ENCODE measurements around the gene FASTK.

Gene FASTK

DNA sequence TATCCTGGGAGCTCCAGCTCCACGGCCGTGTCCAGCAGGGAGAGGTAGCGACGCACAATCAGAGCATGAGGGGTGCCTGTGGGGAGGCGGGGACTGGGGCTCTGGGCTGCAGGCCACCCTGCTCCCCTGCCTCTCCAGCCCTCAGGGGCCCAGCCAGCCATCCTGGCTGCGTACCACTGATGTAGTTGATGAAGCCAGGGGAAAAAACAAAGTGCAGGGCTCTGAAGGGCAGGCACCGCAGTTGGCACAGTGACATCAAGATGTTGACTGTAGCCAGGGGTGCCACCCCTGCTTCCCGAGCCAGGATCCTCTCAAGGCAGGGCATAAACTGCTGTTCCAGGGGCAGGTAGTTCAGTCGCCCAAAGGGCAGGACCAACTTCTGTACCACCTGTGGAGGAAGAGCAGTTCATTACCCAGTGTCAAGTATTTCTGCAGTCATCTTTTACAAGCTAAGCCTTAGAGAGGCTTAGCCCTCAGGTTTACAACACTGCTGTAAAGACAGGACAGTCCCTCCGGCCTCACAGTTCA lies 2.8 kb downstream of the FASTK start:
- no peak for DNase-seq (ENCODE audit: low read depth)
- no peak for TF ChIP-seq CTCF (IDR thresholded peaks at IDR 0.05; ENCODE audit: control insufficient read depth, insufficient read depth, low read depth, low read length, missing control alignments)
- no peak overlapping the region for H3K4me3 ChIP-seq (ENCODE audit: control insufficient read depth, low read depth, low read length)

DNA sequence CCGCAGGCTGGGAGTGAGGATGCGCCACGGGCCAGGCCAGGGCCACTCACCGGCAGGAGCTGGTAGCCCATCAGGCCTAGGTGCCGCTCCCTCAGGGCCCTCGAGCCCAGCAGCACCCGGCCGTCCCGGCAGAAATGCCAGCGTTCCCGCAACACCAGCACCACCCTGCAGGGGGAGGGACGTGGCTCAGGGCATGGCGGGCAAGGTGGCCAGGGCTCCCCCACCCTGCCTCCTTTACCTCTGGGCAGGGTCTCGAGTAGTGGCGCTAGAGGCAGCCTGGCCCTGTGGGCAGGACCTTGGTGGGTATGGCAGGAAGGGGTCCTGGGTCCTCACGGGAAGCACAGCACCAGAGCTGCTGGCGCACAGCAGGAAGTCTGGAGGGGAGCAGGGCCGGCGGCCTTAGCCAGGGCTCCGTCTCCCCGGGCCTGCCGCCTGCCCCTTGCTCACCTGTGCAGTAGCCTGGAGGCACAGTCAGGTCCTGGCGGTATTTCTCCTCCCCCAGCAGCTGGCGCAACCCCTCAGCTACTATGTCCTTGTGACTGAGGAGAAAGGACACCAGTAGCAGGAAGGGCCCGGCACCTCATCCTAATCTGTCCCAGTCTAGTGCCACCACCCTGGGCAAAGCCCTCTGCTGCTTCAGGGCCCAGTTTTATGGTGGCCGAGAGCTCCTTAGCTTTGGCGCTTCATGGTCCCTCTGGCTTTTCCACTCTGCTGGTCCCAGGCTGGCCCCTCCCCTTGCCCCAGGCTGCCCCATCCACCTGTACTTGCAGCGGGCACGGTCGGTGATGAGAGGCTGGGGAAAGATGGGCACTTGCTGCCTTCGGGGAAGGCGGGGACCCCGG lies 3.5 kb downstream of the FASTK start:
- peak; percentile 56 for TF ChIP-seq CTCF (IDR thresholded peaks at IDR 0.05; ENCODE audit: control insufficient read depth, insufficient read depth, low read depth, low read length, missing control alignments)
- DNase-seq (ENCODE audit: low read depth) = no peak
- no peak overlapping the region for H3K4me3 ChIP-seq (ENCODE audit: control insufficient read depth, low read depth, low read length)

- TF ChIP-seq CTCF (IDR thresholded peaks at IDR 0.05; ENCODE audit: control insufficient read depth, insufficient read depth, low read depth, low read length, missing control alignments) = no peak
- DNase-seq (ENCODE audit: low read depth) = no peak
- H3K4me3 ChIP-seq (ENCODE audit: control insufficient read depth, low read depth, low read length) = no peak overlapping the region
Measured at GRCh38 chr7:151075978-151076426, 4.6 kb downstream of the FASTK start.

DNA sequence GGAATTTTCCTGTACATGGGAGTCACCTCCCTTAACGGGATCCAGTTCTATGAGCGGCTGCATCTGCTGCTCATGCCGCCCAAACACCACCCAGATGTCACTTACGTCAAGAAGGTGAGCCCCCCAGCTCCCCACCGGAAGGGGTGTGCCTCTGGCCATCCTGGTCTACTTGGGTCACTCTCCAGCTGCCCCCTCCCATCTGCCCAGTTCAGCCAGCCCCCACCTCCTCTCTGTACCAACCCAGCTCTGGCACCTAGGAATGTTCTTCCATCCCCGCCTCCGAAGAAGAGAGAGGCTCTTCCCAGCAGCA lies 5.0 kb downstream of the FASTK start:
- TF ChIP-seq CTCF (IDR thresholded peaks at IDR 0.05; ENCODE audit: control insufficient read depth, insufficient read depth, low read depth, low read length, missing control alignments) = no peak
- no peak overlapping the region for H3K4me3 ChIP-seq (ENCODE audit: control insufficient read depth, low read depth, low read length)
- no peak for DNase-seq (ENCODE audit: low read depth)

GRCh38 chr7:151074817-151075661 lies 5.6 kb downstream of the FASTK start:
- DNase-seq (ENCODE audit: low read depth) = no peak
- H3K4me3 ChIP-seq (ENCODE audit: control insufficient read depth, low read depth, low read length) = no peak overlapping the region
- TF ChIP-seq CTCF (IDR thresholded peaks at IDR 0.05; ENCODE audit: control insufficient read depth, insufficient read depth, low read depth, low read length, missing control alignments) = no peak

GRCh38 chr7:151073990-151074389 lies 6.6 kb downstream of the FASTK start:
- H3K4me3 ChIP-seq (ENCODE audit: control insufficient read depth, low read depth, low read length) = no peak overlapping the region
- TF ChIP-seq CTCF (IDR thresholded peaks at IDR 0.05; ENCODE audit: control insufficient read depth, insufficient read depth, low read depth, low read length, missing control alignments) = no peak

More at GRCh38 chr7:151073990-151074389, 6.6 kb downstream of the FASTK start:
- DNase-seq (ENCODE audit: low read depth) = no peak
